ENCODE data around the gene CXorf38.

DNA sequence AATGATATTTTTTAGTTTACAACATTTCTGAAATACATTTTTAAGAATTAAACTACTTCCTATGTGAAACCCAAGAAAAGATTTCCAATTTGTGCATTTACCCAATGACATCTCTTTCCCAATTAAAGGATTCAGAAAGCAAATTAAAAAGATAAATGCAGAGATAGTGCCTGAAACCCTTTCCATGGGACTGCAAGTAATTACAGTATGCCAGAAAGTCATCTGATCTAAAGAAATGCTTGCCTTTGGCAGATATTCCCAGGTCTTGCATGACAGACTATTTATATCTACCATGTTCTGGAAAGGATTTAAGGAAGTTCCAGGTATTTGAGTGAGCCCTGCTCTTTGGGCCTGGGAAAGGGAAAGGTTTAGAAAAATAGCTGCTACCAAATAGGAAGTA lies 41.6 kb upstream of the CXorf38 start:
- TF ChIP-seq JUNB (IDR thresholded peaks at IDR 0.05; ENCODE audit: unreplicated experiment) (no peak), EZH2 (IDR thresholded peaks at IDR 0.05; ENCODE audit: low read depth, unreplicated experiment) (no peak), EZH2phosphoT487 (IDR thresholded peaks at IDR 0.05; ENCODE audit: unreplicated experiment) (no peak), POLR2AphosphoS5 (IDR thresholded peaks at IDR 0.05; ENCODE audit: low read depth) (no peak), CREB1 (CRISPR knock-in tag; IDR thresholded peaks at IDR 0.05; ENCODE audit: low read depth) (no peak), NANOG (IDR thresholded peaks at IDR 0.05; ENCODE audit: borderline replicate concordance) (no peak), STAT1 (IDR thresholded peaks at IDR 0.05; ENCODE audit: unreplicated experiment) (no peak), ZNF331 (CRISPR knock-in tag; IDR thresholded peaks at IDR 0.05; ENCODE audit: low read depth) (no peak), ZNF114 (CRISPR knock-in tag; IDR thresholded peaks at IDR 0.05) (no peak)
- TF ChIP-seq, protein P1, sequence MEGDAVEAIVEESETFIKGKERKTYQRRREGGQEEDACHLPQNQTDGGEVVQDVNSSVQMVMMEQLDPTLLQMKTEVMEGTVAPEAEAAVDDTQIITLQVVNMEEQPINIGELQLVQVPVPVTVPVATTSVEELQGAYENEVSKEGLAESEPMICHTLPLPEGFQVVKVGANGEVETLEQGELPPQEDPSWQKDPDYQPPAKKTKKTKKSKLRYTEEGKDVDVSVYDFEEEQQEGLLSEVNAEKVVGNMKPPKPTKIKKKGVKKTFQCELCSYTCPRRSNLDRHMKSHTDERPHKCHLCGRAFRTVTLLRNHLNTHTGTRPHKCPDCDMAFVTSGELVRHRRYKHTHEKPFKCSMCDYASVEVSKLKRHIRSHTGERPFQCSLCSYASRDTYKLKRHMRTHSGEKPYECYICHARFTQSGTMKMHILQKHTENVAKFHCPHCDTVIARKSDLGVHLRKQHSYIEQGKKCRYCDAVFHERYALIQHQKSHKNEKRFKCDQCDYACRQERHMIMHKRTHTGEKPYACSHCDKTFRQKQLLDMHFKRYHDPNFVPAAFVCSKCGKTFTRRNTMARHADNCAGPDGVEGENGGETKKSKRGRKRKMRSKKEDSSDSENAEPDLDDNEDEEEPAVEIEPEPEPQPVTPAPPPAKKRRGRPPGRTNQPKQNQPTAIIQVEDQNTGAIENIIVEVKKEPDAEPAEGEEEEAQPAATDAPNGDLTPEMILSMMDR (conservative IDR thresholded peaks at IDR 0.05; ENCODE audit: low read depth in 2 of 2), result no peak
- TF ChIP-seq, protein P2, sequence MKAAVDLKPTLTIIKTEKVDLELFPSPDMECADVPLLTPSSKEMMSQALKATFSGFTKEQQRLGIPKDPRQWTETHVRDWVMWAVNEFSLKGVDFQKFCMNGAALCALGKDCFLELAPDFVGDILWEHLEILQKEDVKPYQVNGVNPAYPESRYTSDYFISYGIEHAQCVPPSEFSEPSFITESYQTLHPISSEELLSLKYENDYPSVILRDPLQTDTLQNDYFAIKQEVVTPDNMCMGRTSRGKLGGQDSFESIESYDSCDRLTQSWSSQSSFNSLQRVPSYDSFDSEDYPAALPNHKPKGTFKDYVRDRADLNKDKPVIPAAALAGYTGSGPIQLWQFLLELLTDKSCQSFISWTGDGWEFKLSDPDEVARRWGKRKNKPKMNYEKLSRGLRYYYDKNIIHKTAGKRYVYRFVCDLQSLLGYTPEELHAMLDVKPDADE (IDR thresholded peaks at IDR 0.05), result no peak
- TF ChIP-seq, protein P3, sequence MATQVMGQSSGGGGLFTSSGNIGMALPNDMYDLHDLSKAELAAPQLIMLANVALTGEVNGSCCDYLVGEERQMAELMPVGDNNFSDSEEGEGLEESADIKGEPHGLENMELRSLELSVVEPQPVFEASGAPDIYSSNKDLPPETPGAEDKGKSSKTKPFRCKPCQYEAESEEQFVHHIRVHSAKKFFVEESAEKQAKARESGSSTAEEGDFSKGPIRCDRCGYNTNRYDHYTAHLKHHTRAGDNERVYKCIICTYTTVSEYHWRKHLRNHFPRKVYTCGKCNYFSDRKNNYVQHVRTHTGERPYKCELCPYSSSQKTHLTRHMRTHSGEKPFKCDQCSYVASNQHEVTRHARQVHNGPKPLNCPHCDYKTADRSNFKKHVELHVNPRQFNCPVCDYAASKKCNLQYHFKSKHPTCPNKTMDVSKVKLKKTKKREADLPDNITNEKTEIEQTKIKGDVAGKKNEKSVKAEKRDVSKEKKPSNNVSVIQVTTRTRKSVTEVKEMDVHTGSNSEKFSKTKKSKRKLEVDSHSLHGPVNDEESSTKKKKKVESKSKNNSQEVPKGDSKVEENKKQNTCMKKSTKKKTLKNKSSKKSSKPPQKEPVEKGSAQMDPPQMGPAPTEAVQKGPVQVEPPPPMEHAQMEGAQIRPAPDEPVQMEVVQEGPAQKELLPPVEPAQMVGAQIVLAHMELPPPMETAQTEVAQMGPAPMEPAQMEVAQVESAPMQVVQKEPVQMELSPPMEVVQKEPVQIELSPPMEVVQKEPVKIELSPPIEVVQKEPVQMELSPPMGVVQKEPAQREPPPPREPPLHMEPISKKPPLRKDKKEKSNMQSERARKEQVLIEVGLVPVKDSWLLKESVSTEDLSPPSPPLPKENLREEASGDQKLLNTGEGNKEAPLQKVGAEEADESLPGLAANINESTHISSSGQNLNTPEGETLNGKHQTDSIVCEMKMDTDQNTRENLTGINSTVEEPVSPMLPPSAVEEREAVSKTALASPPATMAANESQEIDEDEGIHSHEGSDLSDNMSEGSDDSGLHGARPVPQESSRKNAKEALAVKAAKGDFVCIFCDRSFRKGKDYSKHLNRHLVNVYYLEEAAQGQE (IDR thresholded peaks at IDR 0.05; ENCODE audit: unreplicated experiment), result no peak

Data from GM23338 (cell line).